Retina (tissue), 1 donor: ENCODE results near the gene ASMTL.

Experiments used
- DNase-seq: peaks from one replicate; pipeline ENCODE4 v3.0.0-alpha.2; 2016

ASMTL gene

GRCh38 chrX:1400742-1401471, 51.8 kb downstream of the ASMTL start:
- DNase-seq, result no peak

GRCh38 chrX:1400049-1400448, 52.7 kb downstream of the ASMTL start:
- no peak for DNase-seq

GRCh38 chrX:1398431-1399340, 54.0 kb downstream of the ASMTL start:
- no peak for DNase-seq

GRCh38 chrX:1397441-1398270, 55.1 kb downstream of the ASMTL start:
- no peak for DNase-seq

- DNase-seq, result no peak
Measured at GRCh38 chrX:1397001-1397400, 55.7 kb downstream of the ASMTL start.

GRCh38 chrX:1395646-1396216, 57.0 kb downstream of the ASMTL start:
- DNase-seq, result no peak

GRCh38 chrX:1394731-1395501, 57.8 kb downstream of the ASMTL start:
- DNase-seq, result no peak

GRCh38 chrX:1393871-1394615, 58.7 kb downstream of the ASMTL start:
- no peak for DNase-seq

- no peak for DNase-seq
Measured at GRCh38 chrX:1392376-1393068, 60.2 kb downstream of the ASMTL start.

- peak; percentile 98 for DNase-seq
Measured at GRCh38 chrX:1391707-1392375, 60.9 kb downstream of the ASMTL start, which contains the start of gene SLC25A6. Gene SLC25A6 (minus strand): TSS chrX:1392113. CDS start chrX:1392009, 104 bp downstream.

- DNase-seq, result no peak
Measured at GRCh38 chrX:1391370-1391706, 61.4 kb downstream of the ASMTL start.

GRCh38 chrX:1390621-1391369, 61.9 kb downstream of the ASMTL start:
- no peak for DNase-seq

GRCh38 chrX:1389993-1390285, 62.8 kb downstream of the ASMTL start:
- DNase-seq, result no peak

GRCh38 chrX:1389181-1389992, 63.3 kb downstream of the ASMTL start:
- DNase-seq, result no peak

GRCh38 chrX:1388651-1389050, 64.1 kb downstream of the ASMTL start:
- no peak for DNase-seq

- no peak for DNase-seq
Measured at GRCh38 chrX:1387141-1387776, 65.5 kb downstream of the ASMTL start.

- DNase-seq, result no peak
Measured at GRCh38 chrX:1386338-1387127, 66.2 kb downstream of the ASMTL start.
